GM23248 (cell line): ENCODE measurements around the gene TMEM184C. TPM values are rescaled to one million over a fixed set of nuclear protein-coding genes. Genes with fewer than 3 reads are reported as not detected.

Experiments used
- DNase-seq: peaks from one replicate; pipeline ENCODE4 v3.0.0-alpha.2; 2015
- H2AFZ ChIP-seq: fragments of 200-600 bp; sonication (generic); 2 replicates; pipeline ENCODE4 v1.6.1; 2016; ENCODE audit warnings: antibody characterized with exemption
- H3F3A ChIP-seq: fragments of 200-600 bp; sonication (generic); 2 replicates; pipeline ENCODE4 v1.6.1; 2016; ENCODE audit warnings: mild to moderate bottlenecking, antibody characterized with exemption, mixed run types; ENCODE audit not compliant: insufficient read depth
- H3K27ac ChIP-seq: fragments of 200-600 bp; sonication (generic); 2 replicates; pipeline ENCODE4 v1.5.1; 2016; ENCODE audit warnings: mild to moderate bottlenecking
- H3K27me3 ChIP-seq: fragments of 200-600 bp; sonication (generic); replicated peaks from 2 replicates; pipeline ENCODE4 v1.6.1; 2016; ENCODE audit warnings: mild to moderate bottlenecking; ENCODE audit not compliant: insufficient read depth
- H3K36me3 ChIP-seq: fragments of 200-600 bp; sonication (generic); 2 replicates; pipeline ENCODE4 v1.6.1; 2016; ENCODE audit warnings: low read depth, mild to moderate bottlenecking
- H3K4me1 ChIP-seq: fragments of 200-600 bp; sonication (generic); 2 replicates; pipeline ENCODE4 v1.6.1; 2016; ENCODE audit warnings: mild to moderate bottlenecking; ENCODE audit not compliant: insufficient read depth
- H3K4me2 ChIP-seq: fragments of 200-600 bp; sonication (generic); one replicate; pipeline ENCODE4 v1.6.1; 2016; ENCODE audit warnings: mild to moderate bottlenecking; ENCODE audit not compliant: unreplicated experiment
- H3K4me3 ChIP-seq: fragments of 200-600 bp; sonication (generic); 2 replicates; pipeline ENCODE4 v1.5.1; 2016; ENCODE audit warnings: mild to moderate bottlenecking
- H3K79me2 ChIP-seq: fragments of 200-600 bp; sonication (generic); 2 replicates; pipeline ENCODE4 v1.6.1; 2016; ENCODE audit warnings: mild to moderate bottlenecking; ENCODE audit not compliant: insufficient read depth
- H3K9ac ChIP-seq: fragments of 200-600 bp; sonication (generic); 2 replicates; pipeline ENCODE4 v1.6.1; 2016; ENCODE audit warnings: mild to moderate bottlenecking
- H3K9me2 ChIP-seq: fragments of 200-600 bp; sonication (generic); 2 replicates; pipeline ENCODE4 v1.6.1; 2016; ENCODE audit warnings: mixed run types, mild to moderate bottlenecking, moderate library complexity; ENCODE audit not compliant: insufficient read depth
- H3K9me3 ChIP-seq: fragments of 200-600 bp; sonication (generic); one replicate; pipeline ENCODE4 v1.6.1; 2017; ENCODE audit warnings: low read depth
- H4K20me1 ChIP-seq: fragments of 200-600 bp; sonication (generic); 2 replicates; pipeline ENCODE4 v1.6.0; 2016; ENCODE audit not compliant: insufficient read depth
- EZH2 ChIP-seq: fragments of 200-600 bp; sonication (generic); IDR thresholded peaks from 2 replicates; pipeline ENCODE4 v1.6.1; 2018; ENCODE audit warnings: antibody characterized with exemption, mild to moderate bottlenecking; ENCODE audit not compliant: insufficient read depth, poor library complexity, severe bottlenecking
- EZH2phosphoT487 ChIP-seq: fragments of 200-600 bp; sonication (generic); IDR thresholded peaks from 2 replicates; pipeline ENCODE4 v1.6.1; 2018; ENCODE audit warnings: antibody characterized with exemption, moderate library complexity, mild to moderate bottlenecking, low read depth; ENCODE audit not compliant: insufficient read depth
- WGBS, 2 experiments: methylation state at CpG; one replicate each; pipeline ENCODE4 v1.1.6; 2015 to 2017; ENCODE audit warnings: low lambda C conversion rate in 2 of 2, low coverage in 1 of 2; ENCODE audit errors: missing lambda C conversion rate in 2 of 2; 5-methylcytosine and 5-hydroxymethylcytosine counted together
- in situ Hi-C: fragments of 300-500 bp; cut with MboI; formaldehyde crosslinking; loops from 2 replicates; pipeline ENCODE4 v1.15.0; 2020
- polyA plus RNA-seq: library from polyadenylated mRNA; unstranded; fragments of >200 nt; fragmentation: Nextera tagmentation; extraction: Ambion mirVana; gene quantifications from 2 replicates; pipeline ENCODE4 v1.2.1, GENCODE V29; 2016
- total RNA-seq: library from RNA; depleted of rRNA; stranded (reverse); fragments of >200 nt; shearing (Covaris generic); gene quantifications from 2 replicates; pipeline ENCODE4 v1.2.3, GENCODE V29; 2014; rRNA removed

TMEM184C gene
- total and polyA plus RNA-seq, 2 experiments from 2014 or later: 26.2 to 36.5 TPM

- Histone ChIP-seq H3K27ac (no peak overlapping the region), H2AFZ (peak overlapping the region; percentile 73), H3F3A (no peaks in the 10 kb centered on the region), H4K20me1 (no peaks in the 10 kb centered on the region), H3K9ac (no peak overlapping the region), H3K4me1 (no peaks in the 10 kb centered on the region), H3K9me2 (no peaks in the 10 kb centered on the region), H3K4me3 (no peak overlapping the region), H3K36me3 (no peaks in the 10 kb centered on the region), H3K4me2 (peak overlapping the region; percentile 48), H3K27me3 (no peaks in the 10 kb centered on the region), H3K9me3 (no peaks in the 10 kb centered on the region), H3K79me2 (no peaks in the 10 kb centered on the region)
- TF ChIP-seq EZH2phosphoT487 (no peak), EZH2 (no peak)
- DNase-seq: peak; percentile 57
- in situ Hi-C loops: loop anchor here (5.0 kb wide), 1 partner anchor 159 kb away; no protein-coding TSS in a partner anchor
- WGBS, 2 experiments: 14 to 21% methylated on average over 7 of the region's 7 CpGs
These were observed 90.9 kb downstream of the TMEM184C start for GRCh38 chr4:147707892-147708672.

- TF ChIP-seq EZH2phosphoT487 (no peak), EZH2 (no peak)
- Histone ChIP-seq H3K9me3 (no peaks in the 10 kb centered on the region), H3K4me1 (peaks cover 9% of the 10 kb centered on the region), H3K79me2 (no peaks in the 10 kb centered on the region), H4K20me1 (no peaks in the 10 kb centered on the region), H3K4me3 (no peak overlapping the region), H3F3A (peaks cover 12% of the 10 kb centered on the region; the same call in 1 of the 2 replicates), H3K36me3 (no peaks in the 10 kb centered on the region), H3K27ac (no peak overlapping the region), H3K27me3 (no peaks in the 10 kb centered on the region), H2AFZ (no peak overlapping the region), H3K4me2 (no peak overlapping the region), H3K9me2 (no peaks in the 10 kb centered on the region), H3K9ac (no peak overlapping the region)
- peak; percentile 36 for DNase-seq
- WGBS, 2 experiments: 89 to 96% methylated on average over 5 of the region's 5 CpGs
- in situ Hi-C loops: loop anchor here (5.0 kb wide), 1 partner anchor 157 kb away; no protein-coding TSS in a partner anchor
These were observed 92.8 kb downstream of the TMEM184C start for GRCh38 chr4:147709999-147710398.

- no peaks in the 10 kb centered on the region for H3K36me3 ChIP-seq
- WGBS, 2 experiments: 82 to 85% methylated on average over 8 of the region's 8 CpGs
- no peaks in the 10 kb centered on the region for H3K27me3 ChIP-seq
- 0 out of 2 replicates have a peak overlapping the region, but pooled peaks have one; percentile 13 for H3K27ac ChIP-seq
- no peak overlapping the region for H3K9ac ChIP-seq
- in situ Hi-C loops: no loop called here
- DNase-seq: peak; percentile 92
- TF ChIP-seq EZH2 (no peak), EZH2phosphoT487 (no peak)
- H3K4me3 ChIP-seq: peak overlapping the region; percentile 35
- H3K9me3 ChIP-seq: no peaks in the 10 kb centered on the region
- no peaks in the 10 kb centered on the region for H3K79me2 ChIP-seq
- H4K20me1 ChIP-seq: no peaks in the 10 kb centered on the region
- no peaks in the 10 kb centered on the region for H3K9me2 ChIP-seq
- peaks cover 12% of the 10 kb centered on the region; the same call in 1 of the 2 replicates for H3F3A ChIP-seq
- H3K4me2 ChIP-seq: peak overlapping the region; percentile 57
- H2AFZ ChIP-seq: no peak overlapping the region
- H3K4me1 ChIP-seq: peaks cover 9% of the 10 kb centered on the region
These were observed 97.6 kb downstream of the TMEM184C start for GRCh38 chr4:147714575-147715401.

GRCh38 chr4:147717878-147718277, 100.7 kb downstream of the TMEM184C start:
- Histone ChIP-seq H3K36me3 (no peaks in the 10 kb centered on the region), H3K9me2 (no peaks in the 10 kb centered on the region), H3K9me3 (no peaks in the 10 kb centered on the region), H3K4me2 (no peak overlapping the region), H3K4me3 (no peak overlapping the region), H3K27me3 (no peaks in the 10 kb centered on the region), H3K9ac (no peak overlapping the region), H4K20me1 (no peaks in the 10 kb centered on the region), H3K27ac (no peak overlapping the region), H2AFZ (no peak overlapping the region), H3F3A (peaks cover 12% of the 10 kb centered on the region; the same call in 1 of the 2 replicates), H3K79me2 (no peaks in the 10 kb centered on the region), H3K4me1 (peaks cover 9% of the 10 kb centered on the region)
- DNase-seq: no peak
- 88 to 92% methylated on average over 1 of the region's 1 CpG for WGBS, 2 experiments
- TF ChIP-seq EZH2phosphoT487: no peak
- TF ChIP-seq EZH2: no peak
- in situ Hi-C loops: no loop called here

Other genes starting within 250 kb of the TMEM184C start
- gene EDNRA, start 136.3 kb upstream of the TMEM184C start, total RNA-seq: 0.63 and 0.86 TPM in 2 replicates
- 0.48 and 0.68 TPM in 2 replicates for gene EDNRA, start 136.3 kb upstream of the TMEM184C start, polyA plus RNA-seq
- 6.4 and 8.6 TPM in 2 replicates for gene PRMT9, start 66.8 kb downstream of the TMEM184C start, total RNA-seq
- 5.0 and 6.0 TPM in 2 replicates for gene PRMT9, start 66.8 kb downstream of the TMEM184C start, polyA plus RNA-seq
- gene ARHGAP10, start 114.7 kb downstream of the TMEM184C start, total RNA-seq: 21.0 and 24.8 TPM in 2 replicates
- 17.0 and 19.5 TPM in 2 replicates for gene ARHGAP10, start 114.7 kb downstream of the TMEM184C start, polyA plus RNA-seq